ENCODE results near the gene FGF9. TPM values are rescaled to one million over a fixed set of nuclear protein-coding genes. Genes with fewer than 3 reads are reported as not detected.

The FGF9 gene
- total RNA-seq, 1 experiment from 2014 or later = 1.5 TPM

DNA sequence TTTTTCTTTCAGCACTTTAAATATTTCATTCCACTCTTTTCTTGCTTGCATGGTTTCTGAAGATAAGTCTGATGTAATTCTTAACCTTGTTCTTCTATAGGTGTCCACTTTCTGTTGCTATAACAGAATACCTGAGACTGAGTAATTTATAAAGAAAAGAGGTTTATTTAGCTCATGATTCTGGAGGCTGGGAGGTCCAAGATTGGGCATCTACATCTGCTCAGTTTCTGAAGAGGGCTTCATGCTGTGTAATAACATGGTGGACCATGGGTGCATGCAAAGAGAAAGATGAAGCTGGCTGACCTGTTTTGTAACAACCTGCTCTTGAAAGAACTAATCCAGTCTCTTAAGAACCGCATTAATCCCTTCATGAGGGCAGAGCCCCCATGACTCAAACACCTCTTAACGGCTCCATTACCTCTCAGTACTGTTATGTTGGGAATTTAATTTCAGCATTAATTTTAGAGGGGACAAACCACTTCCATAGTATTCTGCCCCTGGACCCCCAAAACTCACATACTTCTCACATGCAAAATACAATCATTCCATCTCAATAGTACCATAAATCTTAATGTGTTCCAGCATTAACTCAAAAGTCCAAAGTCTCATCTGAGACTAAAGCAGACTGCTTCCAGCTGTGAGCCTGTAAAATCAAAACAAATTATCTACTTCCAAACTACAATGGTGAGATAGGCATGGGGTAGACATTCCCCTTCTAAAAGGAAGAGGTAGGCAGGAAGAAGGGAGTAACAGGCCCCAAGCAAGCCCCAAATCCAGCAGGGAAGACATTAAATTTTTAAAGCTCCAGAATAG is 9.6 kb upstream of the FGF9 start:
- Histone ChIP-seq H3K36me3 (ENCODE audit: control insufficient read depth in 1 of 2, insufficient read depth in 2 of 2, low read length in 2 of 2) (no peaks in the 10 kb centered on the region), H3K9ac (ENCODE audit: low read length) (no peak overlapping the region), H3K4me3 (replicated peaks in 1 of 2; ENCODE audit: low read depth in 1 of 2, low read length in 2 of 2) (no peak overlapping the region), H3K79me2 (ENCODE audit: insufficient read depth, low read length) (no peaks in the 10 kb centered on the region), H3K9me2 (ENCODE audit: insufficient read depth) (no peaks in the 10 kb centered on the region), H4K20me1 (ENCODE audit: insufficient read depth) (no peaks in the 10 kb centered on the region), H3K27ac (ENCODE audit: low read depth, low read length) (no peak overlapping the region), H3K9me3 (ENCODE audit: control insufficient read depth in 1 of 2, insufficient read depth in 1 of 2, low read depth in 1 of 2, low read length in 2 of 2) (0 out of 4 replicates have a peak, but pooled peaks cover 0 to 4% of the 10 kb centered on the region in 2 experiments), H3K4me1 (ENCODE audit: control insufficient read depth in 1 of 2, insufficient read depth in 2 of 2, low read length in 2 of 2) (peaks cover 8 to 17% of the 10 kb centered on the region in 2 experiments; a peak in 3 of 4 replicates), H3K27me3 (ENCODE audit: insufficient read depth, low read length) (no peaks in the 10 kb centered on the region), H3K4me2 (ENCODE audit: low read length) (no peak overlapping the region), H2AFZ (ENCODE audit: low read depth, low read length, poor library complexity, severe bottlenecking) (no peak overlapping the region)
- intact Hi-C loops (cut with micrococcal nuclease) = no loop called here
- TF ChIP-seq SP1 (IDR thresholded peaks at IDR 0.05; ENCODE audit: low read depth) (no peak), RAD21 (IDR thresholded peaks at IDR 0.05; ENCODE audit: low read depth) (no peak), POLR2A (IDR thresholded peaks at IDR 0.05; ENCODE audit: borderline replicate concordance, extremely low read depth, insufficient read depth, insufficient read length) (no peak)
- TF ChIP-seq, protein P1, sequence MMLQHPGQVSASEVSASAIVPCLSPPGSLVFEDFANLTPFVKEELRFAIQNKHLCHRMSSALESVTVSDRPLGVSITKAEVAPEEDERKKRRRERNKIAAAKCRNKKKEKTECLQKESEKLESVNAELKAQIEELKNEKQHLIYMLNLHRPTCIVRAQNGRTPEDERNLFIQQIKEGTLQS (IDR thresholded peaks at IDR 0.05) = no peak
- CTCF ChIA-PET = interaction anchor here (0.8 to 2.4 kb wide), 2 partner anchors 23 kb away, joined by 3 to 8 read pairs; no protein-coding TSS in a partner anchor
- ATAC-seq (no peak), DNase-seq (ENCODE audit: low read depth, low spot score) (no peak)
- BruUV-seq (replicated peaks) = no TSS peak
- POLR2A ChIA-PET = no interaction called here
- RAD21 ChIA-PET (ENCODE audit: low non-redundant PET in 1 of 2, low total read pairs in 2 of 2, uncharacterized antibody in 2 of 2, unreplicated experiment in 2 of 2) = no interaction called here

DNA sequence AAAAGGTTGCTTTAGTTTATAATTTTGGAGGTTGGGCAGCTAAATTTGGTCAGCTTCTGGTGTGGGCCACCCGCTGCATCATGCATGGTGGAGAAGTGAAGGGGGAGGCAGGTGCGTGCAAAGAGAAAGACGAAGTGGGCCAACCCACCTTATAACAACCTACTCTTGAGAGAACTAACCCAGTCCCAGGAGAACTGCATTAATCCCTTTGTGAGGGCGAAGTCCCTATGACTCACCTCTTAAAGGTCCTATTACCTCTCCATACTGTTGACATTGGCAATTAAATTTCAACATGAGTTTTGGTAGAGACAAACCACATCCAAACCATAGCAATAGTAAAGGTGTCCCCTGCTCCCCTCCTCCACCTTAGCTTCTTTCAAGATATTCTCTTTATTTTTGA is 7.7 kb upstream of the FGF9 start:
- CTCF ChIA-PET = interaction anchor here (1.2 to 2.0 kb wide), 2 partner anchors 13 to 25 kb away, joined by 4 to 10 read pairs; no protein-coding TSS in a partner anchor
- Histone ChIP-seq H3K36me3 (ENCODE audit: control insufficient read depth in 1 of 2, insufficient read depth in 2 of 2, low read length in 2 of 2) (no peaks in the 10 kb centered on the region), H3K27ac (ENCODE audit: low read depth, low read length) (no peak overlapping the region), H3K9me2 (ENCODE audit: insufficient read depth) (no peaks in the 10 kb centered on the region), H2AFZ (ENCODE audit: low read depth, low read length, poor library complexity, severe bottlenecking) (no peak overlapping the region), H3K4me1 (ENCODE audit: control insufficient read depth in 1 of 2, insufficient read depth in 2 of 2, low read length in 2 of 2) (peaks cover 4 to 8% of the 10 kb centered on the region in 2 experiments; a peak in 3 of 4 replicates), H4K20me1 (ENCODE audit: insufficient read depth) (no peaks in the 10 kb centered on the region), H3K4me3 (replicated peaks in 1 of 2; ENCODE audit: low read depth in 1 of 2, low read length in 2 of 2) (no peak overlapping the region), H3K9me3 (ENCODE audit: control insufficient read depth in 1 of 2, insufficient read depth in 1 of 2, low read depth in 1 of 2, low read length in 2 of 2) (0 out of 4 replicates have a peak, but pooled peaks cover 0 to 4% of the 10 kb centered on the region in 2 experiments), H3K27me3 (ENCODE audit: insufficient read depth, low read length) (no peaks in the 10 kb centered on the region), H3K9ac (ENCODE audit: low read length) (no peak overlapping the region), H3K4me2 (ENCODE audit: low read length) (peak overlapping the region; percentile 30), H3K79me2 (ENCODE audit: insufficient read depth, low read length) (no peaks in the 10 kb centered on the region)
- no TSS peak for BruUV-seq (replicated peaks)
- TF ChIP-seq JUND (IDR thresholded peaks at IDR 0.05) (0 out of 2 replicates have a peak, but pooled peaks have one; percentile 12), YY1 (IDR thresholded peaks at IDR 0.05; ENCODE audit: extremely low read depth, insufficient replicate concordance, low read depth, low read length) (no peak)
- intact Hi-C loops (cut with micrococcal nuclease) = no loop called here
- POLR2A ChIA-PET = no interaction called here
- RAD21 ChIA-PET (ENCODE audit: low non-redundant PET in 1 of 2, low total read pairs in 2 of 2, uncharacterized antibody in 2 of 2, unreplicated experiment in 2 of 2) = no interaction called here
- no peak for DNase-seq (ENCODE audit: low read depth, low spot score)
- peak; percentile 74 for ATAC-seq
